DOHH2 (cell line): Measurements from ENCODE around the gene ST8SIA2.

Experiments
- EZH2phosphoT487 ChIP-seq: fragments of 200-600 bp; sonication (generic); IDR thresholded peaks from 2 replicates; pipeline ENCODE4 v1.6.1; 2017; ENCODE audit warnings: borderline replicate concordance, mild to moderate bottlenecking, antibody characterized with exemption, low read length, moderate library complexity, mixed read lengths
- TF ChIP-seq, protein P1 (sequence below): fragments of 200-600 bp; sonication (generic); IDR thresholded peaks from one replicate; pipeline ENCODE4 v1.5.1; 2014; ENCODE audit warnings: antibody characterized with exemption, mild to moderate bottlenecking, low read depth, low read length; ENCODE audit not compliant: poor library complexity, severe bottlenecking

GRCh38 chr15:92377083-92377789, 16.4 kb upstream of the ST8SIA2 start:
- TF ChIP-seq, protein P1, sequence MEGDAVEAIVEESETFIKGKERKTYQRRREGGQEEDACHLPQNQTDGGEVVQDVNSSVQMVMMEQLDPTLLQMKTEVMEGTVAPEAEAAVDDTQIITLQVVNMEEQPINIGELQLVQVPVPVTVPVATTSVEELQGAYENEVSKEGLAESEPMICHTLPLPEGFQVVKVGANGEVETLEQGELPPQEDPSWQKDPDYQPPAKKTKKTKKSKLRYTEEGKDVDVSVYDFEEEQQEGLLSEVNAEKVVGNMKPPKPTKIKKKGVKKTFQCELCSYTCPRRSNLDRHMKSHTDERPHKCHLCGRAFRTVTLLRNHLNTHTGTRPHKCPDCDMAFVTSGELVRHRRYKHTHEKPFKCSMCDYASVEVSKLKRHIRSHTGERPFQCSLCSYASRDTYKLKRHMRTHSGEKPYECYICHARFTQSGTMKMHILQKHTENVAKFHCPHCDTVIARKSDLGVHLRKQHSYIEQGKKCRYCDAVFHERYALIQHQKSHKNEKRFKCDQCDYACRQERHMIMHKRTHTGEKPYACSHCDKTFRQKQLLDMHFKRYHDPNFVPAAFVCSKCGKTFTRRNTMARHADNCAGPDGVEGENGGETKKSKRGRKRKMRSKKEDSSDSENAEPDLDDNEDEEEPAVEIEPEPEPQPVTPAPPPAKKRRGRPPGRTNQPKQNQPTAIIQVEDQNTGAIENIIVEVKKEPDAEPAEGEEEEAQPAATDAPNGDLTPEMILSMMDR = no peak
- TF ChIP-seq EZH2phosphoT487 = no peak
